GM21526 (cell line): ENCODE data around the gene GALC.

Source experiments
- ATAC-seq: cut with Tn5 transposase; IDR thresholded peaks from one replicate; pipeline ENCODE4 v1.9.1; 2021; ENCODE audit warnings: moderate library complexity; ENCODE audit not compliant: unreplicated experiment, low FRiP score

The GALC gene

DNA sequence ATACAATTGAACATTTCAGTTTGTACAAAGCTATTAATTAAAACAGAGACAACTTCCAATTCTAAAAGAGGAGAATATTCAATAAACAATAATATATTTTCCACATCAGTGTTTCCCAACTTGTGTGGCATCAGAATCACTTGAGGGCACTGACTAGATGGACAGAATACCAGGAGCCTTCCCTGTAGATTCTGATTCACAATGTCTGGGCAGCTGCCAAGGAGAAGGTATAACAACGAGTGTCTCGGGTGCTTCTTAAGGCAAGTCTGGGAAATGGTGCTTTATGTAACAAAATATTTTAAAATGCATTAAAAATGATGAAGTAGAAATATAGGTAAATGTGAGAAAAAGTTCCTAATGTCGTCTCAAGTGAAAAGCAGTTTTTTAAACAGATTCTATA, 26.2 kb downstream of the GALC start:
- ATAC-seq = no peak

GRCh38 chr14:87961246-87961645, 31.7 kb downstream of the GALC start:
- ATAC-seq = no peak

DNA sequence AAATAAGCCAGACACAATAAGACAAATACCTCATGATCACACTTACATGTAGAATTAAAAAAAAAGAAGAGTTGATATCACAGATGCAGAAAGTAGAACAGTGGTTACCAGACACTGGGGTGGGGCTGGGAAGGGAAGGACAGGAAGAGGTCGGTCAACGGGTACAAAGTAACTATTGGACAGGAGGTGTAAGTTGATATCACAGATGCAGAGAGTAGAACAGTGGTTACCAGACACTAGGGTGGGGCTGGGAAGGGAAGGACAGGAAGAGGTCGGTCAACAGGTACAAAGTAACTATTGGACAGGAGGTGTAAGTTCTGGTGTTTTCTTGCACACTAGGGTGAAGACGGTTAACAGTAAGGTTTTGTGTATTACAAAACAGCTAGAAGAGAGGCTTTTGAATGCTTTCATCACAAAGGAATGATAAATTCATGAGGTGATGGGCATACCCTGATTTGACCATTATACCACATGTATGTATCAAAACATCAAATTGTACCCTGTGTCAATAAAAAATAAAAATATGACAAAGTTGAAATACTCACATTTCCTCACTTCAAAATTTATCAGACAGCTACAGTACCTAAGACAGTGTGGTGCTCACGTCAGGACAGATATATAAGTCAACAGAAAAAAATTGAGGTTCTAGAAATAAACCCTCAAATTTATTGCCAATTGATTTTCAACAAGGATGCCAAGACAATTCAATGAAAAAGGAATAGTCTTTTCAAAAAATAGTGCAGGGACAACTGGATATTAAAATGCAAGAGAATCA, 32.8 kb downstream of the GALC start:
- ATAC-seq = no peak

- no peak for ATAC-seq
These were observed 37.5 kb downstream of the GALC start for GRCh38 chr14:87955501-87955900.

DNA sequence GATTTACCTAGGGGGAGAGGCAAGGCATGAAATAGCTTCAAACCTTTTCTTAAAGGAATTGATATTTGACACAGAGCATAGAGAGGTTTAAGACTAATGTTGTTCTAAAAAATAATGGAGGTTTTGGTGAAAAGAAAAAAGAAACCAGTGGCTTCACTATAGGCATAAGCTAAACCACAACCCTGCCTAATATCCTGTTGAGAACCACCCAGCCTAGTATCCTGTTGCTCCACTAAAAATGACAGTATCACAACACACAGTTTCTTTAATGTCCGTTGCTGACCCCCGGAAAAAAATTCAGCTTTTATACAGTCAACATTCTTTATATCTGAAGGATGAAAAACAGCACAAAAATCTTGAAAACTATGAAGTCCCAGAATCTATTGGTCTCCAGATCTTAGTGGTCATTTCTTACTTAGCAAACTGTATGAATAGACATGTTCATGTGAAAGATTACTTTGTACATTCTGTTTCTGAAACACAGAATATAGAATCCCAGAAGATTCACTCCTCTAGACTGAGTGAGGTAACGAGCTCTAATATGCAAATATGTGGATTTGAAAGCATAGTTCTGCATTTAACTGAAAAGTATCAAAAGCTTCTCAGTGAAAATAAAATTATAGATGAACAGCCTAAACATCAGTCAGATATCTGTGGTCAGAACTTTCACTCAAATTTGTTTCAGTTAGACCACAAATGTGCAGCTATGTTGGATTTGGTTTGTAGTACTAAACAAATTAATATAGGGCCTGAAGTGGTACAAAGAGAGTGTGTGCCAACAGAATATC, 40.5 kb downstream of the GALC start:
- peak; percentile 81 for ATAC-seq

GRCh38 chr14:87944987-87945604, 47.9 kb downstream of the GALC start:
- ATAC-seq = no peak

DNA sequence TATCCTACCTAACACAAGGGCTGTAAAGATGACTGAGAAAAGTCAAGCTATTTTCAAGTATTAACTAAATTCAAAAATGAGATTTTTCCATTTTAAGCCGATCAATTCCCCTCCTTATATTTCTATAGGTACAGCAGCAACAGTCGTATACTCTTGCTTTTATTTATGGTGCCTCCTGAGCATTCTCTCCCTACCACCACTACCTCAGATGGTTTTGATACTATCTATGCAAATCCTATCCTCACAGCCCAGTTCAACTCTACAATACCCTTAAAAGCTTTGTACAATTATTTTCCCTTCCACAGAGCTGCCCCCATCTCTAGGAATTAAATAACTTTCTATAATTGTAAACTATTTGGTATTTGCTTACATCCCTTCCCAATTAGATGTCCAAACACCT, 52.1 kb downstream of the GALC start:
- no peak for ATAC-seq

- ATAC-seq = peak; percentile 99
These were observed 52.6 kb downstream of the GALC start for GRCh38 chr14:87940382-87940781.

- ATAC-seq = no peak
These were observed 57.1 kb downstream of the GALC start for GRCh38 chr14:87935886-87936285.

- no peak for ATAC-seq
These were observed 57.7 kb downstream of the GALC start for GRCh38 chr14:87935081-87935828.

- no peak for ATAC-seq
These were observed 58.8 kb downstream of the GALC start for GRCh38 chr14:87934185-87934584.

GRCh38 chr14:87916886-87917275, 76.1 kb downstream of the GALC start:
- no peak for ATAC-seq

DNA sequence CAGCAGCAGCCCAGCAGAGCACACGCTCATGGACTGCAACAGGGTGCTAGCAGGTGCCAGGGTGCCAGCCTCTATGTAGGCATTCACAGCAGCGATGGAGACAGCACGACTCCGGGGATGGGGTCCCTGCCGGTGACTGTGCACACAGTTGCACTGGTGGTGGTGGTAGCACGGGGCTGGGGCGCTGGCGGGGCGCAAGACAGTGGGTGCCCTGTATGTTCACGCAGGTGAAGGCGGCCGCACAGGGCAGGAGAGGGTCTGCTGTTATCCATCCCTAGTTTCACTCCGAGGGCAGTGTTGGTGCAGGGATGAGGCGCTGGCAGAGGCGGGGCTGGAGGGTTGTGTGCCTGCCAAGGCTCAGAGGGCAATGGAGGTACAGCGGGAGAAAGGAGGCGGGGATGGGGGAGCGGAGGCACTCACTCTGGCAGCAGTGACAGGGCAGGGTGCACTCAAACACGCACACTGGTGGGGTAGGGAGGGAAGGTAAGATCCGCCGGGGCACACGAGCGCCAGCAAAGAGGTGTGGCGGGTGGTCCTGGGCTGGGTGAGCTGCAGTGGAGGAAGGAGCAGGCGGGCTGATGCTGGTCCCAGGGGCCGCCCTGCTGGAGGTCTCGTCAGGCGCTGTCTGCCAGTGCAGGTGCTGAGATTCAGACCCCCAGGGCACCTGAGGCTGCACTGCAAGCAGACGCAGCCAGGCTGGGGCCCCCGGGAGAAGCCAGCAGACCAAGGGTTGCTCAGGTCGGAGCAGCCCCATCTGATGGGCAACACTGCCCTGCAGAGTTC, 76.7 kb downstream of the GALC start:
- no peak for ATAC-seq

- no peak for ATAC-seq
These were observed 84.4 kb downstream of the GALC start for GRCh38 chr14:87908550-87908949.

DNA sequence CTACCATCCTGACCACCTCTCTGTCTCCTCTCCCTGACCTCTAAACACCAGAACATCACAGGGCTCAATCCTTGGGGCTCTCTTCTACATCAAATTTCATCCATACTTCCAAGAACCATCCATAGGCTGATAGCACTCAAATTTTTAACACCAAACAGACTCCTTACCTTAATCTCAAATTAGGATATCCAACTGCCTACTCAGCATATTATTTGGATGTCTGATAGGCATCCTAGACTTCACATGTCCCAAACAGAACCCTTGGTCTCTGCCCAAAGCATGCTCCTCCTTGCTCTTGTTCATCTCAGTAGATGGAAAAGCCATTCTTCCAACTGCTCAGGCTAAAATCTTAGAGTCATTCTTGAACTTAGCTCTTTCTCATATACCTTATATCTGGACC, 91.3 kb downstream of the GALC start:
- ATAC-seq = no peak

DNA sequence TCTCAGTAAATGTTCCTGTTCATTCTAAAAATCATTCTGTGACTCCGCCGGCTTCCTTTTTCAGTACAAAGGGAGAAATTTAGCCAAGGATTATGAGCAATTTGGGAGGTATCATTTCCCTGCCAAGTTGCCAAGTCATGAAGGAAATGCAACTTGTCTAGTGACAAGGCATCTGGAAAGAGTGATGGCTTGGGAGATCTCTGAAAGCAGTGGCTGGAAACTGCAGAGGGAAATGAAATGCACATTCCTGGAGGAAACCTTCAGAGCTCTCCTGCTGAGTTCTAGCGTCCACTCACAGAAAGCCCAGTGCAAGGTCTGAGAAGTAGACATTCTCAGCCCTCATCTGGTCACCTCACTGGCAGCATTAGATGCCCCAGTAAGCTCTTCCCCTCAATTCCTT, 91.7 kb downstream of the GALC start:
- no peak for ATAC-seq

DNA sequence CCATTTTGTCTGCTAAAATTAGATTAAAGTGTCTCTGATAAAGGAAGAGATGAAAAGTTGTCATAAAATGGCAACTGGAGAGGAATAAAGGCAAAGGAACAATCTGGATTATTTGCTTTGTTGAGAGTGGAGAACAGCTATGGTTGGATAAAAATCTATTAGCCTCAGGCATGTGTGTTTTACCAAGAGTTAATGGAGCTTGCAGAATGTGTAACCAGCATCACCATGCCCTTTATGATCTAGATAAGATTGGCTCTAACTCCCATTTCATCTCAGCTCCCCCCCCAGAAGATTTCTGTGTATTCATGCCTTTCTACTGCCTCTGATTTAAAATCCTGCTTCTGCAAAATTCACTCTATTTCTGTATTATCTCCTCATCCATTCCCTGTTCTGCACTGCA, 93.8 kb downstream of the GALC start:
- ATAC-seq = no peak

DNA sequence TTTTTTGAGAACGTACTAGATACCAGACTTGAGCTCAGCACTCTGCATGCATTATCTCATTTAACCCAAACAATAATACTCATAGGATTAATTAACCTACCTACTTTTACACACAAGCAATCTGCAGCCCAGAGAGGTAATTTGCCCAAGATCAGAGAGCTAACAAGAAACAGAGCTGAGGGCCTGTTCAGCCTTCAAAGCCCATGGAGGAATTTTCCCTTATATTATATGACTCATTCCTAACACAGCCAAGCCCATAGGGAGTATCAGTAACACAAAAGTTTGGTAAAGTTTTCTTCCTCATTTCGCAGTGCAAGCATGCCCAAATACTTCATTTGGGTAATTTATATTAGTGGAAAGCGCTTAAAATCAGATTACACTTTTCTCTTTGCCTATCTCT, 94.7 kb downstream of the GALC start:
- ATAC-seq = no peak

- no peak for ATAC-seq
These were observed 96.3 kb downstream of the GALC start for GRCh38 chr14:87896393-87897380.
